Measurements from ENCODE around the gene VCX. TPM values are rescaled to one million over a fixed set of nuclear protein-coding genes. Genes with fewer than 3 reads are reported as not detected.

VCX gene
- total RNA-seq, 1 donor, result not detected

GRCh38 chrX:7828594-7828993 is 14.4 kb upstream of the VCX start:
- Histone ChIP-seq H3K36me3 (ENCODE audit: insufficient read depth, low read length) (no peaks in the 10 kb centered on the region), H3K9me3 (ENCODE audit: low read depth, low read length) (no peaks in the 10 kb centered on the region), H3K4me3 (ENCODE audit: insufficient read depth, low read length) (no peak overlapping the region), H3K27ac (ENCODE audit: low read depth, low read length) (no peak overlapping the region), H3K4me1 (ENCODE audit: insufficient read depth, low read length) (no peaks in the 10 kb centered on the region), H3K79me2 (ENCODE audit: insufficient read depth, low read length) (no peaks in the 10 kb centered on the region), H2AFZ (ENCODE audit: low read length) (no peak overlapping the region), H4K20me1 (ENCODE audit: insufficient read depth, low read length) (no peaks in the 10 kb centered on the region), H3K27me3 (ENCODE audit: insufficient read depth, low read length) (no peaks in the 10 kb centered on the region), H3K4me2 (ENCODE audit: insufficient read depth, low read length) (no peak overlapping the region)
- no peak for TF ChIP-seq CTCF (IDR thresholded peaks at IDR 0.05; ENCODE audit: extremely low read depth, low read depth, low read length)
- no peak for DNase-seq (ENCODE audit: insufficient read length, low spot score, missing footprints)

- Histone ChIP-seq H3K36me3 (ENCODE audit: insufficient read depth, low read length) (no peaks in the 10 kb centered on the region), H3K79me2 (ENCODE audit: insufficient read depth, low read length) (no peaks in the 10 kb centered on the region), H3K27me3 (ENCODE audit: insufficient read depth, low read length) (no peaks in the 10 kb centered on the region), H3K4me3 (ENCODE audit: insufficient read depth, low read length) (no peak overlapping the region), H3K4me2 (ENCODE audit: insufficient read depth, low read length) (no peak overlapping the region), H4K20me1 (ENCODE audit: insufficient read depth, low read length) (no peaks in the 10 kb centered on the region), H2AFZ (ENCODE audit: low read length) (no peak overlapping the region), H3K4me1 (ENCODE audit: insufficient read depth, low read length) (no peaks in the 10 kb centered on the region), H3K27ac (ENCODE audit: low read depth, low read length) (no peak overlapping the region), H3K9me3 (ENCODE audit: low read depth, low read length) (no peaks in the 10 kb centered on the region)
- no peak for TF ChIP-seq CTCF (IDR thresholded peaks at IDR 0.05; ENCODE audit: extremely low read depth, low read depth, low read length)
- DNase-seq (ENCODE audit: insufficient read length, low spot score, missing footprints), result no peak
These were observed 1.7 kb upstream of the VCX start for GRCh38 chrX:7841084-7841805.

- H2AFZ ChIP-seq (ENCODE audit: low read length), result no peak overlapping the region
These were observed 9.2 kb downstream of the VCX start for GRCh38 chrX:7852166-7852565.

More at GRCh38 chrX:7852166-7852565, 9.2 kb downstream of the VCX start:
- no peak overlapping the region for H3K27ac ChIP-seq (ENCODE audit: low read depth, low read length)
- no peaks in the 10 kb centered on the region for H3K36me3 ChIP-seq (ENCODE audit: insufficient read depth, low read length)
- H4K20me1 ChIP-seq (ENCODE audit: insufficient read depth, low read length), result no peaks in the 10 kb centered on the region
- H3K9me3 ChIP-seq (ENCODE audit: low read depth, low read length), result no peaks in the 10 kb centered on the region
- H3K4me1 ChIP-seq (ENCODE audit: insufficient read depth, low read length), result no peaks in the 10 kb centered on the region
- no peaks in the 10 kb centered on the region for H3K79me2 ChIP-seq (ENCODE audit: insufficient read depth, low read length)
- H3K4me2 ChIP-seq (ENCODE audit: insufficient read depth, low read length), result no peak overlapping the region
- no peak for DNase-seq (ENCODE audit: insufficient read length, low spot score, missing footprints)
- TF ChIP-seq CTCF (IDR thresholded peaks at IDR 0.05; ENCODE audit: extremely low read depth, low read depth, low read length), result no peak
- no peaks in the 10 kb centered on the region for H3K27me3 ChIP-seq (ENCODE audit: insufficient read depth, low read length)
- no peak overlapping the region for H3K4me3 ChIP-seq (ENCODE audit: insufficient read depth, low read length)
